ENCODE data around the gene RARB.

The RARB gene

GRCh38 chr3:25556447-25556846 is 128.4 kb downstream of the RARB start:
- DNase-seq = no peak

- DNase-seq = no peak
Observed at GRCh38 chr3:25557694-25558093, 129.6 kb downstream of the RARB start.

GRCh38 chr3:25558121-25558520 is 130.1 kb downstream of the RARB start:
- no peak for DNase-seq

GRCh38 chr3:25558796-25559195 is 130.7 kb downstream of the RARB start:
- no peak for DNase-seq

- no peak for DNase-seq
Observed at GRCh38 chr3:25563601-25564000, 135.5 kb downstream of the RARB start.

GRCh38 chr3:25564075-25564474 is 136.0 kb downstream of the RARB start:
- DNase-seq = no peak

- DNase-seq = no peak
Observed at GRCh38 chr3:25565807-25566206, 137.7 kb downstream of the RARB start.

GRCh38 chr3:25566358-25566920 is 138.4 kb downstream of the RARB start:
- no peak for DNase-seq

- no peak for DNase-seq
Observed at GRCh38 chr3:25567388-25567787, 139.3 kb downstream of the RARB start.

- DNase-seq = no peak
Observed at GRCh38 chr3:25567806-25568524, 139.9 kb downstream of the RARB start.

GRCh38 chr3:25568525-25569078 is 140.5 kb downstream of the RARB start:
- DNase-seq = no peak

GRCh38 chr3:25571285-25571684 is 143.2 kb downstream of the RARB start:
- DNase-seq = no peak

- no peak for DNase-seq
Observed at GRCh38 chr3:25572336-25572735, 144.3 kb downstream of the RARB start.

GRCh38 chr3:25572919-25573385 is 144.9 kb downstream of the RARB start:
- no peak for DNase-seq

GRCh38 chr3:25573386-25574171 is 145.5 kb downstream of the RARB start:
- no peak for DNase-seq

- DNase-seq = no peak
Observed at GRCh38 chr3:25574172-25574765, 146.2 kb downstream of the RARB start.

- no peak for DNase-seq
Observed at GRCh38 chr3:25575001-25575400, 146.9 kb downstream of the RARB start.

GRCh38 chr3:25576146-25576545 is 148.1 kb downstream of the RARB start:
- DNase-seq = no peak

- DNase-seq = no peak
Observed at GRCh38 chr3:25576831-25577454, 148.9 kb downstream of the RARB start.

- DNase-seq = no peak
Observed at GRCh38 chr3:25578059-25578458, 150.0 kb downstream of the RARB start.

- no peak for DNase-seq
Observed at GRCh38 chr3:25580534-25580933, 152.5 kb downstream of the RARB start.

GRCh38 chr3:25581335-25581734 is 153.3 kb downstream of the RARB start:
- no peak for DNase-seq

GRCh38 chr3:25581823-25582222 is 153.8 kb downstream of the RARB start:
- DNase-seq = no peak

Measured in CD4-positive, alpha-beta T cell treated with Interleukin-1 beta for 1 hour (primary cell).